ENCODE results near the gene NACC1.

GRCh38 chr19:13102666-13103580, 15.1 kb upstream of the NACC1 start, which contains the start of gene LYL1:
- TF ChIP-seq ATF3 (CRISPR knock-in tag; conservative IDR thresholded peaks at IDR 0.05) = no peak
- TF ChIP-seq, protein P1, sequence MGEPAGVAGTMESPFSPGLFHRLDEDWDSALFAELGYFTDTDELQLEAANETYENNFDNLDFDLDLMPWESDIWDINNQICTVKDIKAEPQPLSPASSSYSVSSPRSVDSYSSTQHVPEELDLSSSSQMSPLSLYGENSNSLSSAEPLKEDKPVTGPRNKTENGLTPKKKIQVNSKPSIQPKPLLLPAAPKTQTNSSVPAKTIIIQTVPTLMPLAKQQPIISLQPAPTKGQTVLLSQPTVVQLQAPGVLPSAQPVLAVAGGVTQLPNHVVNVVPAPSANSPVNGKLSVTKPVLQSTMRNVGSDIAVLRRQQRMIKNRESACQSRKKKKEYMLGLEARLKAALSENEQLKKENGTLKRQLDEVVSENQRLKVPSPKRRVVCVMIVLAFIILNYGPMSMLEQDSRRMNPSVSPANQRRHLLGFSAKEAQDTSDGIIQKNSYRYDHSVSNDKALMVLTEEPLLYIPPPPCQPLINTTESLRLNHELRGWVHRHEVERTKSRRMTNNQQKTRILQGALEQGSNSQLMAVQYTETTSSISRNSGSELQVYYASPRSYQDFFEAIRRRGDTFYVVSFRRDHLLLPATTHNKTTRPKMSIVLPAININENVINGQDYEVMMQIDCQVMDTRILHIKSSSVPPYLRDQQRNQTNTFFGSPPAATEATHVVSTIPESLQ (CRISPR knock-in tag; IDR thresholded peaks at IDR 0.05) = no peak
- no peak for TF ChIP-seq ZNF263 (CRISPR knock-in tag; IDR thresholded peaks at IDR 0.05; ENCODE audit: low read depth)
- TF ChIP-seq CTCF (IDR thresholded peaks at IDR 0.05) = no peak
- no peak for TF ChIP-seq ESRRA (CRISPR knock-in tag; IDR thresholded peaks at IDR 0.05; ENCODE audit: borderline replicate concordance)
- TF ChIP-seq NFYB (CRISPR knock-in tag; conservative IDR thresholded peaks at IDR 0.05; ENCODE audit: low read depth) = no peak
- no peak for TF ChIP-seq E2F1 (CRISPR knock-in tag; IDR thresholded peaks at IDR 0.05)
- TF ChIP-seq CBFB (CRISPR knock-in tag; IDR thresholded peaks at IDR 0.05; ENCODE audit: low read depth) = no peak
- TF ChIP-seq, protein P2, sequence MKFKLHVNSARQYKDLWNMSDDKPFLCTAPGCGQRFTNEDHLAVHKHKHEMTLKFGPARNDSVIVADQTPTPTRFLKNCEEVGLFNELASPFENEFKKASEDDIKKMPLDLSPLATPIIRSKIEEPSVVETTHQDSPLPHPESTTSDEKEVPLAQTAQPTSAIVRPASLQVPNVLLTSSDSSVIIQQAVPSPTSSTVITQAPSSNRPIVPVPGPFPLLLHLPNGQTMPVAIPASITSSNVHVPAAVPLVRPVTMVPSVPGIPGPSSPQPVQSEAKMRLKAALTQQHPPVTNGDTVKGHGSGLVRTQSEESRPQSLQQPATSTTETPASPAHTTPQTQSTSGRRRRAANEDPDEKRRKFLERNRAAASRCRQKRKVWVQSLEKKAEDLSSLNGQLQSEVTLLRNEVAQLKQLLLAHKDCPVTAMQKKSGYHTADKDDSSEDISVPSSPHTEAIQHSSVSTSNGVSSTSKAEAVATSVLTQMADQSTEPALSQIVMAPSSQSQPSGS (CRISPR knock-in tag; IDR thresholded peaks at IDR 0.05; ENCODE audit: borderline replicate concordance, low read depth) = no peak
